GM12874 (cell line): ENCODE data around the gene NOS3.

Experiments
- CTCF ChIP-seq: IDR thresholded peaks from 2 replicates; pipeline ENCODE4 v1.5.1; 2011; ENCODE audit warnings: low read depth, mild to moderate bottlenecking, control low read depth, low read length, moderate library complexity; ENCODE audit not compliant: insufficient read depth

NOS3 gene

DNA sequence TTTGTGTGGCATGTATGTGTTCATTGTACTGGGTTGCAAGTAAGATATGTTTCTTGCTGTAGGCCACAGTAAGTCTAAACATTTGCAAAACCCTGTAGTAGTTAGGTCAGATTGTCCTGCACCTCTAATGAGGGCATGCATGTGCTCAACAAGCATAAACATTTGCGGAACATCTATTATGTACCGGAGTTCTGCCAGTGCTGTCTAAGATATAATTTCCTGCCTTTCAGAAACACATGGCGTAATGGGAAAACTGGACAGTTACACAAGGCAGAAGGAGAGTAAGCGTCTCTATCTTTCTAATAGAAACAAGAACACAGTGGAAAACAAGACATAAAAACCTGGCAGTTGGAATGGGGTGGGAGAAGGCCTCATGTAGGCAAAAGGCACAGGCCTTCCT, 40.2 kb downstream of the NOS3 start:
- no peak for TF ChIP-seq CTCF

GRCh38 chr7:151032936-151033863, 42.4 kb downstream of the NOS3 start:
- no peak for TF ChIP-seq CTCF

DNA sequence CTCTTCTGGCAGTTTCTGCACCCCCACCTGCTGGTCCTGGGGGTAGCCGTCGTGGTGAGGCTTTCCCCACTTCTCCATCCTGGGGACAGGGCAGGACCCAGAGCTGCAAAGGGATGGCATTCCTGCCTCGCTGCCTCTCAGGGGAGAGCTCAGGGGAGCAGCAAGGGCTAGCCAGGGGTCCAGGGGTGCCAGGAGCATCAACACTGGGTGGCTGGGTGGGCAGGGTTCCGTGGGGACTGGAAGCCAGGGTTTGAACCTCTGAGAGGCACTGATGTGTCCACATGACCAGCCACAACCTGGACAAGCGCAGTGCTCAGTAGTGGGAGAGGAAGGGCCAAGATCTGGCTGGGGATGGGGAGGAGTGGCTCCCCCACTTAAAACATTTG, 43.0 kb downstream of the NOS3 start:
- no peak for TF ChIP-seq CTCF

GRCh38 chr7:151034312-151035025, 43.7 kb downstream of the NOS3 start:
- no peak for TF ChIP-seq CTCF

GRCh38 chr7:151035026-151035717, 44.4 kb downstream of the NOS3 start:
- no peak for TF ChIP-seq CTCF

GRCh38 chr7:151035902-151036301, 45.1 kb downstream of the NOS3 start:
- TF ChIP-seq CTCF = no peak
